SK-N-SH treated with all-trans-retinoic acid at 6 μM for 48 hours (cell line): Measurements from ENCODE around the gene MED26.

Source experiments
- ATAC-seq: fragments of 200-7000 bp; cut with Tn5 transposase; 3 replicates; pipeline ENCODE4 v1.9.1; 2020; ENCODE audit warnings: mild to moderate bottlenecking, moderate library complexity
- ARNTL ChIP-seq: fragments of 450-650 bp; formaldehyde crosslinking; IDR thresholded peaks from 2 replicates; pipeline ENCODE4 v1.5.0; 2020; ENCODE audit warnings: low read depth, mild to moderate bottlenecking, moderate library complexity, borderline replicate concordance
- BACH2 ChIP-seq: fragments of 250-450 bp; sonication (Bioruptor Pico); IDR thresholded peaks from 2 replicates; pipeline ENCODE4 v1.9.0; 2021; ENCODE audit warnings: mild to moderate bottlenecking, borderline replicate concordance
- CSDC2 ChIP-seq: fragments of 250-450 bp; sonication (Bioruptor Pico); IDR thresholded peaks from 2 replicates; pipeline ENCODE4 v1.5.0; 2020; ENCODE audit warnings: mild to moderate bottlenecking, moderate library complexity
- ESRRG ChIP-seq: fragments of 250-450 bp; sonication (Bioruptor Pico); IDR thresholded peaks from 2 replicates; pipeline ENCODE4 v1.6.1; 2021; ENCODE audit warnings: mild to moderate bottlenecking
- GLIS3 ChIP-seq: fragments of 250-450 bp; sonication (Bioruptor Pico); IDR thresholded peaks from 2 replicates; pipeline ENCODE4 v1.5.0; 2020; ENCODE audit warnings: mild to moderate bottlenecking, moderate library complexity
- OSR1 ChIP-seq: fragments of 250-450 bp; sonication (Bioruptor Pico); IDR thresholded peaks from 2 replicates; pipeline ENCODE4 v1.8.0; 2022; ENCODE audit warnings: moderate library complexity, mild to moderate bottlenecking, inconsistent platforms
- PPARA ChIP-seq: fragments of 250-450 bp; sonication (Bioruptor Pico); IDR thresholded peaks from 2 replicates; pipeline ENCODE4 v1.5.0; 2020; ENCODE audit warnings: mild to moderate bottlenecking, borderline replicate concordance
- RARB ChIP-seq: fragments of 250-450 bp; sonication (Bioruptor Pico); IDR thresholded peaks from 2 replicates; pipeline ENCODE4 v1.8.0; 2021; ENCODE audit warnings: mild to moderate bottlenecking, moderate library complexity
- SNAI2 ChIP-seq: fragments of 250-450 bp; sonication (Bioruptor Pico); IDR thresholded peaks from 2 replicates; pipeline ENCODE4 v1.5.0; 2020; ENCODE audit warnings: mild to moderate bottlenecking, moderate library complexity
- TCF4 ChIP-seq: fragments of 250-450 bp; sonication (Bioruptor Pico); IDR thresholded peaks from 2 replicates; pipeline ENCODE4 v1.8.0; 2021; ENCODE audit warnings: mild to moderate bottlenecking, moderate library complexity, borderline replicate concordance
- TOX ChIP-seq: fragments of 250-450 bp; sonication (Bioruptor Pico); IDR thresholded peaks from 2 replicates; pipeline ENCODE4 v1.8.0; 2021; ENCODE audit warnings: mild to moderate bottlenecking, moderate library complexity, borderline replicate concordance
- ZC3H10 ChIP-seq: fragments of 250-450 bp; sonication (Bioruptor Pico); IDR thresholded peaks from 2 replicates; pipeline ENCODE4 v1.5.1; 2021; ENCODE audit warnings: mild to moderate bottlenecking, moderate library complexity
- ZFP3 ChIP-seq: fragments of 250-450 bp; sonication (Bioruptor Pico); IDR thresholded peaks from 2 replicates; pipeline ENCODE4 v1.5.0; 2020; ENCODE audit warnings: mild to moderate bottlenecking, moderate library complexity
- ZFP30 ChIP-seq: fragments of 450-650 bp; formaldehyde crosslinking; IDR thresholded peaks from 2 replicates; pipeline ENCODE4 v1.5.0; 2022; ENCODE audit warnings: mild to moderate bottlenecking, moderate library complexity
- ZNF565 ChIP-seq: fragments of 450-650 bp; formaldehyde crosslinking; conservative IDR thresholded peaks from 2 replicates; pipeline ENCODE4 v1.5.0; 2020; ENCODE audit warnings: low read depth, mild to moderate bottlenecking, moderate library complexity
- ZNF70 ChIP-seq: fragments of 450-650 bp; formaldehyde crosslinking; IDR thresholded peaks from 2 replicates; pipeline ENCODE4 v1.5.0; 2020; ENCODE audit warnings: mild to moderate bottlenecking, moderate library complexity
- ZNF8 ChIP-seq: fragments of 450-650 bp; formaldehyde crosslinking; IDR thresholded peaks from 2 replicates; pipeline ENCODE4 v1.5.0; 2020; ENCODE audit warnings: mild to moderate bottlenecking, moderate library complexity
- TF ChIP-seq, protein P1 (sequence below): fragments of 250-450 bp; sonication (Bioruptor Pico); IDR thresholded peaks from 2 replicates; pipeline ENCODE4 v1.5.1; 2020; ENCODE audit warnings: low read depth, mild to moderate bottlenecking, moderate library complexity
- TF ChIP-seq, protein P2 (sequence below): fragments of 250-450 bp; sonication (Bioruptor Pico); IDR thresholded peaks from 2 replicates; pipeline ENCODE4 v1.8.0; 2020; ENCODE audit warnings: mild to moderate bottlenecking, moderate library complexity, borderline replicate concordance
- TF ChIP-seq, protein P3 (sequence below): fragments of 250-450 bp; sonication (Bioruptor Pico); IDR thresholded peaks from 2 replicates; pipeline ENCODE4 v1.5.1; 2021; ENCODE audit warnings: mild to moderate bottlenecking, moderate library complexity
- TF ChIP-seq, protein P4 (sequence below): fragments of 250-450 bp; sonication (Bioruptor Pico); IDR thresholded peaks from 2 replicates; pipeline ENCODE4 v1.8.0; 2021; ENCODE audit warnings: low read depth, mild to moderate bottlenecking, moderate library complexity, borderline replicate concordance
- TF ChIP-seq, protein P5 (sequence below): fragments of 250-450 bp; sonication (Bioruptor Pico); IDR thresholded peaks from 2 replicates; pipeline ENCODE4 v1.5.0; 2020; ENCODE audit warnings: mild to moderate bottlenecking, moderate library complexity

The MED26 gene

DNA sequence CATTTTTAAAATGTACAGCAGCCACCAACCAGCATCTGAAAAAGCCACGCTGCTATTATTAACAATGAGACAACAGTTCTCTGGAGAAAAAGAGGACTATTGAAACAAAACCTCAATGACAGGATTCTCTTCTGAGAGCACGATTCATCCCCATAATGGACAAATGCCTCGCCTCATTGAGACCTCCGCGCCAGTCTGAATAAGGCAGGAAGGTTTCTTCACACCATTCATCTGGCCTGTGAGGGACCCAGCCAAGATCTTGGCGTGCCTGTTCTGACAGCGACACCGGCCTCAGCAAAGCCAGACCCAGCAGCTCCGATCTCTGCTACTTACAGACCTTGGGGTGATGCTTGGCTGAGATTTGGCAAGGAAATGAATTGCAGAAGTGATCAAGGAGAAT is 17.1 kb upstream of the MED26 start:
- no peak for TF ChIP-seq ZC3H10 (CRISPR knock-in tag)
- TF ChIP-seq SNAI2 (CRISPR knock-in tag), result no peak
- no peak for TF ChIP-seq OSR1 (CRISPR knock-in tag)
- no peak for TF ChIP-seq ZNF565 (CRISPR knock-in tag)
- no peak for TF ChIP-seq ARNTL (CRISPR knock-in tag)
- no peak for TF ChIP-seq ZFP30 (CRISPR knock-in tag)
- no peak for TF ChIP-seq CSDC2 (CRISPR knock-in tag)
- no peak for TF ChIP-seq ZNF8 (CRISPR knock-in tag)
- TF ChIP-seq, protein P1, sequence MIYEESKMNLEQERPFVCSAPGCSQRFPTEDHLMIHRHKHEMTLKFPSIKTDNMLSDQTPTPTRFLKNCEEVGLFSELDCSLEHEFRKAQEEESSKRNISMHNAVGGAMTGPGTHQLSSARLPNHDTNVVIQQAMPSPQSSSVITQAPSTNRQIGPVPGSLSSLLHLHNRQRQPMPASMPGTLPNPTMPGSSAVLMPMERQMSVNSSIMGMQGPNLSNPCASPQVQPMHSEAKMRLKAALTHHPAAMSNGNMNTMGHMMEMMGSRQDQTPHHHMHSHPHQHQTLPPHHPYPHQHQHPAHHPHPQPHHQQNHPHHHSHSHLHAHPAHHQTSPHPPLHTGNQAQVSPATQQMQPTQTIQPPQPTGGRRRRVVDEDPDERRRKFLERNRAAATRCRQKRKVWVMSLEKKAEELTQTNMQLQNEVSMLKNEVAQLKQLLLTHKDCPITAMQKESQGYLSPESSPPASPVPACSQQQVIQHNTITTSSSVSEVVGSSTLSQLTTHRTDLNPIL (CRISPR knock-in tag), result no peak
- TF ChIP-seq ZNF70 (CRISPR knock-in tag), result no peak
- TF ChIP-seq, protein P2, sequence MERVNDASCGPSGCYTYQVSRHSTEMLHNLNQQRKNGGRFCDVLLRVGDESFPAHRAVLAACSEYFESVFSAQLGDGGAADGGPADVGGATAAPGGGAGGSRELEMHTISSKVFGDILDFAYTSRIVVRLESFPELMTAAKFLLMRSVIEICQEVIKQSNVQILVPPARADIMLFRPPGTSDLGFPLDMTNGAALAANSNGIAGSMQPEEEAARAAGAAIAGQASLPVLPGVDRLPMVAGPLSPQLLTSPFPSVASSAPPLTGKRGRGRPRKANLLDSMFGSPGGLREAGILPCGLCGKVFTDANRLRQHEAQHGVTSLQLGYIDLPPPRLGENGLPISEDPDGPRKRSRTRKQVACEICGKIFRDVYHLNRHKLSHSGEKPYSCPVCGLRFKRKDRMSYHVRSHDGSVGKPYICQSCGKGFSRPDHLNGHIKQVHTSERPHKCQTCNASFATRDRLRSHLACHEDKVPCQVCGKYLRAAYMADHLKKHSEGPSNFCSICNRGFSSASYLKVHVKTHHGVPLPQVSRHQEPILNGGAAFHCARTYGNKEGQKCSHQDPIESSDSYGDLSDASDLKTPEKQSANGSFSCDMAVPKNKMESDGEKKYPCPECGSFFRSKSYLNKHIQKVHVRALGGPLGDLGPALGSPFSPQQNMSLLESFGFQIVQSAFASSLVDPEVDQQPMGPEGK (CRISPR knock-in tag), result no peak
- no peak for TF ChIP-seq TCF4
- no peak for ATAC-seq

DNA sequence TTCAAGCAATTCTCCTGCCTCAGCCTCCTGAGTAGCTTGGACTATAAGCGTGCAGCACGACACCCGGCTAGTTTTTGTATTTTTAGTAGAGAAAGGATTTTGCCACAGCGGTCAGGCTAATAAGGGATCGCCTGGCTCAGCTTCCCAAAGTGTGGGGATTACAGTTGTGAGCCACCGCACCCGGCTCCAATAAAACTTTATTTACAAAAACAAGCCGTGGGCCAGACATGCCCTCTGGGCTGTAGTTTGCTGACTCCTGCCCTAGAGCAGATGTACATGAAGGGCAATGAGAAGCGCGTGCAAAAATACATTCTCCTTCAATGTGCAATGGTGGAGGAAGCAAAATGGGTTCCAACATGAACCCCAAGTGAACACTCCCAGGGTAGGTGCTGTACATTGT is 13.7 kb upstream of the MED26 start:
- ATAC-seq, result no peak
- TF ChIP-seq ZNF565 (CRISPR knock-in tag) (no peak), PPARA (CRISPR knock-in tag) (no peak), ESRRG (CRISPR knock-in tag) (no peak), ZNF70 (CRISPR knock-in tag) (no peak), BACH2 (no peak), TOX (CRISPR knock-in tag) (no peak), SNAI2 (CRISPR knock-in tag) (no peak), ARNTL (CRISPR knock-in tag) (no peak), ZFP3 (CRISPR knock-in tag) (no peak), GLIS3 (CRISPR knock-in tag) (no peak), RARB (CRISPR knock-in tag) (no peak)
- TF ChIP-seq, protein P3, sequence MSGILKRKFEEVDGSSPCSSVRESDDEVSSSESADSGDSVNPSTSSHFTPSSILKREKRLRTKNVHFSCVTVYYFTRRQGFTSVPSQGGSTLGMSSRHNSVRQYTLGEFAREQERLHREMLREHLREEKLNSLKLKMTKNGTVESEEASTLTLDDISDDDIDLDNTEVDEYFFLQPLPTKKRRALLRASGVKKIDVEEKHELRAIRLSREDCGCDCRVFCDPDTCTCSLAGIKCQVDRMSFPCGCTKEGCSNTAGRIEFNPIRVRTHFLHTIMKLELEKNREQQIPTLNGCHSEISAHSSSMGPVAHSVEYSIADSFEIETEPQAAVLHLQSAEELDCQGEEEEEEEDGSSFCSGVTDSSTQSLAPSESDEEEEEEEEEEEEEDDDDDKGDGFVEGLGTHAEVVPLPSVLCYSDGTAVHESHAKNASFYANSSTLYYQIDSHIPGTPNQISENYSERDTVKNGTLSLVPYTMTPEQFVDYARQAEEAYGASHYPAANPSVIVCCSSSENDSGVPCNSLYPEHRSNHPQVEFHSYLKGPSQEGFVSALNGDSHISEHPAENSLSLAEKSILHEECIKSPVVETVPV (CRISPR knock-in tag), result no peak
- TF ChIP-seq, protein P4, sequence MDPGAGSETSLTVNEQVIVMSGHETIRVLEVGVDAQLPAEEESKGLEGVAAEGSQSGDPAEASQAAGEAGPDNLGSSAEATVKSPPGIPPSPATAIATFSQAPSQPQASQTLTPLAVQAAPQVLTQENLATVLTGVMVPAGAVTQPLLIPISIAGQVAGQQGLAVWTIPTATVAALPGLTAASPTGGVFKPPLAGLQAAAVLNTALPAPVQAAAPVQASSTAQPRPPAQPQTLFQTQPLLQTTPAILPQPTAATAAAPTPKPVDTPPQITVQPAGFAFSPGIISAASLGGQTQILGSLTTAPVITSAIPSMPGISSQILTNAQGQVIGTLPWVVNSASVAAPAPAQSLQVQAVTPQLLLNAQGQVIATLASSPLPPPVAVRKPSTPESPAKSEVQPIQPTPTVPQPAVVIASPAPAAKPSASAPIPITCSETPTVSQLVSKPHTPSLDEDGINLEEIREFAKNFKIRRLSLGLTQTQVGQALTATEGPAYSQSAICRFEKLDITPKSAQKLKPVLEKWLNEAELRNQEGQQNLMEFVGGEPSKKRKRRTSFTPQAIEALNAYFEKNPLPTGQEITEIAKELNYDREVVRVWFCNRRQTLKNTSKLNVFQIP, result no peak
- TF ChIP-seq, protein P1 (CRISPR knock-in tag), result no peak
- TF ChIP-seq, protein P2 (CRISPR knock-in tag), result no peak
- TF ChIP-seq, protein P5, sequence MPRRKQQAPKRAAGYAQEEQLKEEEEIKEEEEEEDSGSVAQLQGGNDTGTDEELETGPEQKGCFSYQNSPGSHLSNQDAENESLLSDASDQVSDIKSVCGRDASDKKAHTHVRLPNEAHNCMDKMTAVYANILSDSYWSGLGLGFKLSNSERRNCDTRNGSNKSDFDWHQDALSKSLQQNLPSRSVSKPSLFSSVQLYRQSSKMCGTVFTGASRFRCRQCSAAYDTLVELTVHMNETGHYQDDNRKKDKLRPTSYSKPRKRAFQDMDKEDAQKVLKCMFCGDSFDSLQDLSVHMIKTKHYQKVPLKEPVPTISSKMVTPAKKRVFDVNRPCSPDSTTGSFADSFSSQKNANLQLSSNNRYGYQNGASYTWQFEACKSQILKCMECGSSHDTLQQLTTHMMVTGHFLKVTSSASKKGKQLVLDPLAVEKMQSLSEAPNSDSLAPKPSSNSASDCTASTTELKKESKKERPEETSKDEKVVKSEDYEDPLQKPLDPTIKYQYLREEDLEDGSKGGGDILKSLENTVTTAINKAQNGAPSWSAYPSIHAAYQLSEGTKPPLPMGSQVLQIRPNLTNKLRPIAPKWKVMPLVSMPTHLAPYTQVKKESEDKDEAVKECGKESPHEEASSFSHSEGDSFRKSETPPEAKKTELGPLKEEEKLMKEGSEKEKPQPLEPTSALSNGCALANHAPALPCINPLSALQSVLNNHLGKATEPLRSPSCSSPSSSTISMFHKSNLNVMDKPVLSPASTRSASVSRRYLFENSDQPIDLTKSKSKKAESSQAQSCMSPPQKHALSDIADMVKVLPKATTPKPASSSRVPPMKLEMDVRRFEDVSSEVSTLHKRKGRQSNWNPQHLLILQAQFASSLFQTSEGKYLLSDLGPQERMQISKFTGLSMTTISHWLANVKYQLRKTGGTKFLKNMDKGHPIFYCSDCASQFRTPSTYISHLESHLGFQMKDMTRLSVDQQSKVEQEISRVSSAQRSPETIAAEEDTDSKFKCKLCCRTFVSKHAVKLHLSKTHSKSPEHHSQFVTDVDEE (CRISPR knock-in tag), result no peak
